AG09309 (cell line): ENCODE data around the gene IRAG1.

ENCODE experiments used
- DNase-seq: peaks from one replicate; pipeline ENCODE4 v3.0.0-alpha.2; 2010; ENCODE audit warnings: low read depth
- H3K4me3 ChIP-seq: 2 replicates; pipeline ENCODE4 v1.5.1; 2011; ENCODE audit warnings: mild to moderate bottlenecking, low read depth, low read length, moderate library complexity; ENCODE audit not compliant: control insufficient read depth
- CTCF ChIP-seq: IDR thresholded peaks from 2 replicates; pipeline ENCODE4 v1.5.1; 2011; ENCODE audit warnings: mild to moderate bottlenecking, low read depth, low read length, inconsistent platforms; ENCODE audit not compliant: insufficient read depth, control insufficient read depth; ENCODE audit errors: missing control alignments

IRAG1 gene

GRCh38 chr11:10670099-10670498 lies 23.5 kb downstream of the IRAG1 start:
- DNase-seq: no peak
- no peak overlapping the region for H3K4me3 ChIP-seq
- TF ChIP-seq CTCF: no peak

GRCh38 chr11:10669258-10670033 lies 24.1 kb downstream of the IRAG1 start:
- DNase-seq: peak; percentile 84
- TF ChIP-seq CTCF: no peak
- no peak overlapping the region for H3K4me3 ChIP-seq

- no peak overlapping the region for H3K4me3 ChIP-seq
- DNase-seq: peak; percentile 42
- TF ChIP-seq CTCF: no peak
Observed at GRCh38 chr11:10667521-10667885, 26.1 kb downstream of the IRAG1 start.

GRCh38 chr11:10666556-10667520 lies 26.7 kb downstream of the IRAG1 start:
- H3K4me3 ChIP-seq: no peak overlapping the region
- no peak for TF ChIP-seq CTCF
- DNase-seq: no peak

GRCh38 chr11:10664496-10664895 lies 29.1 kb downstream of the IRAG1 start:
- no peak overlapping the region for H3K4me3 ChIP-seq
- TF ChIP-seq CTCF: no peak
- no peak for DNase-seq

GRCh38 chr11:10663990-10664389 lies 29.6 kb downstream of the IRAG1 start:
- no peak overlapping the region for H3K4me3 ChIP-seq
- no peak for TF ChIP-seq CTCF
- DNase-seq: no peak
